H1 (cell line): Measurements from ENCODE around the gene CHST1. TPM values are rescaled to one million over a fixed set of nuclear protein-coding genes. Genes with fewer than 3 reads are reported as not detected.

Experiments used
- CTCF ChIA-PET: fragments of 300-600 bp; sonication (Branson Sonifier 250); formaldehyde crosslinking; loops from one replicate; lab custom pipeline; 2021; ENCODE audit not compliant: partially characterized antibody; lab: Charles Lee
- POLR2A ChIA-PET: fragments of 300-600 bp; sonication (Branson Sonifier 250); formaldehyde crosslinking; loops from one replicate; lab custom pipeline; 2021; ENCODE audit warnings: inconsistent platforms; ENCODE audit not compliant: partially characterized antibody; lab: Charles Lee
- DNase-seq, 2 experiments: peaks; one replicate each; pipeline versions ENCODE4 v3.0.0 to v3.0.0-alpha.2; 2010 to 2022; ENCODE audit warnings: low spot score in 2 of 2, low read depth in 1 of 2, mixed read lengths in 1 of 2
- FAIRE-seq: peaks from 2 replicates; lab custom pipeline; 2011; peaks lifted over from hg19 to GRCh38; lab: Jason Lieb, UNC
- H2AFZ ChIP-seq: 2 replicates; pipeline ENCODE4 v1.8.1; 2012; ENCODE audit warnings: low read length, inconsistent platforms
- H2AK5ac ChIP-seq: 2 replicates; pipeline ENCODE4 v1.6.1; 2013; ENCODE audit warnings: low read depth, low read length
- H2BK120ac ChIP-seq: replicated peaks from 2 replicates; pipeline ENCODE3; 2013; ENCODE audit warnings: low read depth, low read length, inconsistent platforms
- H2BK12ac ChIP-seq: 2 replicates; pipeline ENCODE4 v1.6.1; 2013; ENCODE audit warnings: low read depth, low read length
- H2BK15ac ChIP-seq: 2 replicates; pipeline ENCODE4 v1.6.1; 2013; ENCODE audit warnings: low read length
- H2BK20ac ChIP-seq: 2 replicates; pipeline ENCODE4 v1.6.1; 2013; ENCODE audit warnings: low read length
- H2BK5ac ChIP-seq: 2 replicates; pipeline ENCODE4 v1.6.1; 2013; ENCODE audit warnings: low read depth, low read length
- H3K14ac ChIP-seq: 2 replicates; pipeline ENCODE4 v1.6.1; 2013; ENCODE audit warnings: inconsistent platforms; ENCODE audit not compliant: insufficient read length
- H3K18ac ChIP-seq: 2 replicates; pipeline ENCODE4 v1.6.1; 2013; ENCODE audit warnings: low read length; ENCODE audit errors: extremely low read depth
- H3K23ac ChIP-seq: 2 replicates; pipeline ENCODE4 v1.6.1; 2013; ENCODE audit warnings: inconsistent platforms; ENCODE audit not compliant: insufficient read length
- H3K23me2 ChIP-seq: 2 replicates; pipeline ENCODE4 v1.6.1; 2013; ENCODE audit warnings: low read depth, low read length
- H3K27ac ChIP-seq: 2 replicates; pipeline ENCODE4 v1.6.1; 2011; ENCODE audit warnings: low read depth, low read length, inconsistent platforms
- H3K27me3 ChIP-seq, 4 experiments: replicated peaks in 1 of 4; 1 replicate in 1 of 4; 2 replicates in 3 of 4; pipeline versions ENCODE4 v1.6.1 to v1.8.1; 2011 to 2013; ENCODE audit warnings: low read length in 3 of 4, mild to moderate bottlenecking in 3 of 4, inconsistent platforms in 2 of 4, mixed read lengths in 2 of 4, moderate library complexity in 1 of 4; ENCODE audit not compliant: control insufficient read depth in 3 of 4, insufficient read depth in 3 of 4; ENCODE audit errors: extremely low read depth in 1 of 4
- H3K36me3 ChIP-seq, 4 experiments: 2 replicates each; pipeline versions ENCODE4 v1.6.1 to v1.8.1; 2011 to 2013; ENCODE audit warnings: mild to moderate bottlenecking in 4 of 4, low read length in 3 of 4, moderate library complexity in 2 of 4, control low read depth in 1 of 4, inconsistent platforms in 1 of 4; ENCODE audit not compliant: insufficient read depth in 4 of 4, control insufficient read depth in 2 of 4
- H3K4ac ChIP-seq: replicated peaks from 2 replicates; pipeline ENCODE3; 2013; ENCODE audit warnings: low read length, low read depth, mixed read lengths, inconsistent platforms; ENCODE audit not compliant: insufficient read length
- H3K4me1 ChIP-seq, 4 experiments: replicated peaks in 1 of 4; 1 replicate in 1 of 4; 2 replicates in 3 of 4; pipeline versions ENCODE4 v1.6.1 to v1.8.1; 2011 to 2013; ENCODE audit warnings: low read length in 3 of 4, inconsistent platforms in 2 of 4, mixed read lengths in 1 of 4; ENCODE audit not compliant: insufficient read depth in 4 of 4, control insufficient read depth in 3 of 4
- H3K4me2 ChIP-seq, 2 experiments: 2 replicates each; pipeline versions ENCODE4 v1.6.1 to v1.8.1; 2011 to 2013; ENCODE audit warnings: low read depth in 2 of 2, low read length in 2 of 2, control low read depth in 1 of 2, inconsistent platforms in 1 of 2, mild to moderate bottlenecking in 1 of 2; ENCODE audit not compliant: insufficient read depth in 1 of 2
- H3K4me3 ChIP-seq, 4 experiments: fragments of 200-600, 300-600 bp in 1 of 4; sonication (generic), shearing (Covaris generic), sonication (Bioruptor Twin) in 1 of 4; 2 replicates each; pipeline versions ENCODE4 v1.5.1 to v1.8.1; 2011 to 2016; ENCODE audit warnings: low read length in 4 of 4, low read depth in 3 of 4, control low read depth in 2 of 4, inconsistent platforms in 2 of 4, mild to moderate bottlenecking in 2 of 4, mixed read lengths in 1 of 4, moderate library complexity in 1 of 4; ENCODE audit not compliant: insufficient read depth in 2 of 4; ENCODE audit errors: extremely low read depth in 1 of 4
- H3K56ac ChIP-seq: replicated peaks from 2 replicates; pipeline ENCODE3; 2013; ENCODE audit warnings: low read depth, mild to moderate bottlenecking, mixed read lengths, low read length, inconsistent platforms; ENCODE audit not compliant: insufficient read length
- H3K79me1 ChIP-seq: 2 replicates; pipeline ENCODE4 v1.6.1; 2013; ENCODE audit warnings: low read depth, low read length, control low read depth
- H3K79me2 ChIP-seq, 2 experiments: 2 replicates each; pipeline versions ENCODE4 v1.6.1 to v1.8.1; 2012 to 2013; ENCODE audit warnings: low read length in 2 of 2, mild to moderate bottlenecking in 2 of 2, inconsistent platforms in 1 of 2; ENCODE audit not compliant: insufficient read depth in 2 of 2, control insufficient read depth in 1 of 2
- H3K9ac ChIP-seq, 4 experiments: replicated peaks in 1 of 4; 1 replicate in 1 of 4; 2 replicates in 3 of 4; pipeline versions ENCODE4 v1.6.1 to v1.8.1; 2011 to 2013; ENCODE audit warnings: low read depth in 3 of 4, low read length in 3 of 4, control low read depth in 2 of 4, mild to moderate bottlenecking in 2 of 4, moderate library complexity in 2 of 4, inconsistent platforms in 1 of 4; ENCODE audit errors: extremely low read depth in 1 of 4
- H3K9me3 ChIP-seq, 2 experiments: 2 replicates each; pipeline versions ENCODE4 v1.6.1 to v1.8.1; 2012 to 2013; ENCODE audit warnings: mild to moderate bottlenecking in 2 of 2, moderate library complexity in 2 of 2, control low read depth in 1 of 2, inconsistent platforms in 1 of 2, low read depth in 1 of 2, low read length in 1 of 2, mixed read lengths in 1 of 2; ENCODE audit not compliant: insufficient read depth in 2 of 2
- H4K20me1 ChIP-seq, 2 experiments: replicated peaks in 1 of 2; 2 replicates each; pipeline versions ENCODE3 to v1.8.1; 2011 to 2013; ENCODE audit warnings: inconsistent platforms in 2 of 2, low read length in 2 of 2, mild to moderate bottlenecking in 1 of 2; ENCODE audit not compliant: insufficient read depth in 2 of 2, control insufficient read depth in 1 of 2
- H4K5ac ChIP-seq: 2 replicates; pipeline ENCODE4 v1.6.1; 2013; ENCODE audit warnings: low read length, low read depth, mixed read lengths, inconsistent platforms; ENCODE audit not compliant: insufficient read length
- H4K8ac ChIP-seq: 2 replicates; pipeline ENCODE4 v1.8.0; 2013; ENCODE audit warnings: mild to moderate bottlenecking, moderate library complexity, low read length, inconsistent platforms; ENCODE audit not compliant: insufficient read depth; ENCODE audit errors: extremely low read depth
- H4K91ac ChIP-seq: replicated peaks from 2 replicates; pipeline ENCODE3; 2013; ENCODE audit warnings: low read length, mixed read lengths, inconsistent platforms; ENCODE audit not compliant: insufficient read length
- PHF8 ChIP-seq: fragments of 200-600 bp; sonication (generic); conservative IDR thresholded peaks from 2 replicates; pipeline ENCODE4 v1.7.1; 2012; ENCODE audit warnings: low read depth, mild to moderate bottlenecking, inconsistent platforms, low read length, moderate library complexity
- TAF7 ChIP-seq: optimal IDR thresholded peaks from 2 replicates; pipeline ENCODE3; 2011; ENCODE audit warnings: low read depth, mild to moderate bottlenecking, inconsistent platforms, low read length, moderate library complexity, borderline replicate concordance
- WGBS, 2 experiments: shearing (Covaris generic) in 1 of 2; methylation state at CpG; one replicate each; pipeline versions ENCODE4 v1.1.6 to v1.1.7; 2013 to 2015; ENCODE audit warnings: low lambda C conversion rate in 2 of 2, mixed read lengths in 2 of 2, inconsistent platforms in 1 of 2, low coverage in 1 of 2, missing lambda C conversion rate in 1 of 2; ENCODE audit not compliant: insufficient replicate concordance in 2 of 2, insufficient coverage in 1 of 2, insufficient read length in 1 of 2; ENCODE audit errors: extremely low coverage in 1 of 2, missing lambda C conversion rate in 1 of 2; 5-methylcytosine and 5-hydroxymethylcytosine counted together
- polyA plus RNA-seq, 7 experiments: library from polyadenylated mRNA; depleted of rRNA in 3 of 7; stranded (reverse) in 5 of 7; unstranded in 2 of 7; fragments of >200 nt in 5 of 7; fragments of 200-250 nt in 2 of 7; gene quantifications; 1 replicate in 5 of 7; 2 replicates in 1 of 7; 4 replicates in 1 of 7; pipeline versions ENCODE4 v1.2.1 to v1.2.3, GENCODE V29; 2011 to 2013; ENCODE audit warnings: missing spikeins in 2 of 7, mixed read lengths in 2 of 7
- total RNA-seq: library from RNA; stranded (reverse); fragmentation: NEBNext Ultra II Directional; extraction: Animal tissue kit (Norgen Biotek cat#: 25700); gene quantifications from 2 replicates; pipeline ENCODE4 v1.2.1, GENCODE V29; 2021

CHST1 gene
- total and polyA plus RNA-seq, 2 of the 8 experiments (the other 6 are each of a cell fraction or from before 2014, with no cell fraction given), result 1.6 to 3.8 TPM

GRCh38 chr11:45605051-45605450 is 60.4 kb downstream of the CHST1 start:
- WGBS, 2 experiments, result 67% methylated on average over 1 of the region's 1 CpG; no CpG with 5 or more reads in 1 of the 2 experiments
- H3K79me2 ChIP-seq, result no peaks in the 10 kb centered on the region
- POLR2A ChIA-PET, result interaction anchor here (0.9 to 1.5 kb wide), 2 partner anchors 14 to 721 kb away, joined by 3 read pairs; no protein-coding TSS in a partner anchor
- FAIRE-seq (no peak), DNase-seq (no peak)
- no peaks in the 10 kb centered on the region for H3K79me1 ChIP-seq
- no peaks in the 10 kb centered on the region for H4K20me1 ChIP-seq
- H2AFZ ChIP-seq, result no peak overlapping the region
- H2BK15ac ChIP-seq, result no peak overlapping the region
- no peak overlapping the region for H4K91ac ChIP-seq
- no peak overlapping the region for H3K4me3 ChIP-seq
- no peak for TF ChIP-seq PHF8
- TF ChIP-seq TAF7, result no peak
- H4K5ac ChIP-seq, result no peak overlapping the region
- no peak overlapping the region for H2BK120ac ChIP-seq
- H2BK20ac ChIP-seq, result no peak overlapping the region
- H3K23ac ChIP-seq, result no peak overlapping the region
- CTCF ChIA-PET, result no interaction called here
- no peak overlapping the region for H4K8ac ChIP-seq
- no peak overlapping the region for H3K14ac ChIP-seq
- H3K4me2 ChIP-seq, result no peak overlapping the region
- no peaks in the 10 kb centered on the region for H3K27me3 ChIP-seq
- H3K18ac ChIP-seq, result no peak overlapping the region
- H3K4me1 ChIP-seq, result peaks cover 3 to 10% (median 7%) of the 10 kb centered on the region in 4 experiments
- H3K56ac ChIP-seq, result no peak overlapping the region
- H3K9me3 ChIP-seq, result no peaks in the 10 kb centered on the region
- H2BK5ac ChIP-seq, result no peak overlapping the region
- H3K36me3 ChIP-seq, result no peaks in the 10 kb centered on the region
- no peak overlapping the region for H3K27ac ChIP-seq
- H3K9ac ChIP-seq, result no peak overlapping the region
- no peak overlapping the region for H2BK12ac ChIP-seq
- H2AK5ac ChIP-seq, result no peak overlapping the region
- H3K4ac ChIP-seq, result no peak overlapping the region
- no peaks in the 10 kb centered on the region for H3K23me2 ChIP-seq
